K562 (cell line): Measurements from ENCODE around the gene DDAH2. TPM values are rescaled to one million over a fixed set of nuclear protein-coding genes. Genes with fewer than 3 reads are reported as not detected.
A peak's percentile ranks its signal among the peaks of the same experiment; 100 is the strongest.

ENCODE experiments used
- CEBPB ChIP-seq: fragments of 450-650 bp; IDR thresholded peaks from 2 replicates; pipeline ENCODE4 v1.6.1; 2016; ENCODE audit warnings: missing genetic modification characterization, missing compliant biosample characterization
- FOXK2 ChIP-seq, 2 experiments: fragments of 450-650 bp; IDR thresholded peaks in 1 of 2; conservative IDR thresholded peaks in 1 of 2; 2 replicates each; pipeline ENCODE4 v1.6.1; 2016; ENCODE audit warnings: low read depth in 2 of 2, mild to moderate bottlenecking in 1 of 2
- HCFC1 ChIP-seq: IDR thresholded peaks from 2 replicates; pipeline ENCODE4 v1.6.1; 2012; ENCODE audit warnings: low read depth, low read length, improper control_type of control experiment
- HDGF ChIP-seq: fragments of 450-650 bp; IDR thresholded peaks from 2 replicates; pipeline ENCODE4 v1.6.1; 2016
- NONO ChIP-seq, 2 experiments: fragments of 200-400 bp in 1 of 2; fragments of 450-650 bp in 1 of 2; formaldehyde crosslinking in 1 of 2; IDR thresholded peaks; 2 replicates each; pipeline ENCODE4 v1.6.1; 2017; ENCODE audit warnings: low read depth in 2 of 2, mild to moderate bottlenecking in 2 of 2, moderate library complexity in 2 of 2, low read length in 1 of 2
- RCOR1 ChIP-seq, 2 experiments: IDR thresholded peaks; 2 replicates each; pipeline ENCODE4 v1.6.1; 2012; ENCODE audit warnings: low read depth in 2 of 2, low read length in 2 of 2, borderline replicate concordance in 1 of 2, improper control_type of control experiment in 1 of 2
- SPI1 ChIP-seq: IDR thresholded peaks from 2 replicates; pipeline ENCODE4 v1.6.1; 2011; ENCODE audit warnings: low read depth, low read length, control low read depth, borderline replicate concordance
- SREBF2 ChIP-seq: sonication (generic); formaldehyde crosslinking; IDR thresholded peaks from 2 replicates; pipeline ENCODE4 v1.4.0; 2020; ENCODE audit warnings: mild to moderate bottlenecking, missing genetic modification reagents
- XRCC5 ChIP-seq: fragments of 200-400 bp; formaldehyde crosslinking; IDR thresholded peaks from 2 replicates; pipeline ENCODE4 v1.6.1; 2017; ENCODE audit warnings: low read depth, mild to moderate bottlenecking, low read length
- ZC3H4 ChIP-seq: sonication (generic); formaldehyde crosslinking; IDR thresholded peaks from 2 replicates; pipeline ENCODE4 v1.9.0; 2021; ENCODE audit warnings: missing genetic modification reagents, borderline replicate concordance
- ZNF134 ChIP-seq: fragments of 250-450 bp; sonication (Bioruptor Pico); conservative IDR thresholded peaks from 2 replicates; pipeline ENCODE4 v1.4.0; 2020
- ZNF253 ChIP-seq: fragments of 250-450 bp; sonication (Bioruptor Pico); conservative IDR thresholded peaks from 2 replicates; pipeline ENCODE4 v1.6.1; 2021; ENCODE audit warnings: mild to moderate bottlenecking
- ZNF274 ChIP-seq: IDR thresholded peaks from 2 replicates; pipeline ENCODE4 v1.6.1; 2011; ENCODE audit warnings: low read depth, mild to moderate bottlenecking, low read length, moderate library complexity, borderline replicate concordance
- ZNF436 ChIP-seq: fragments of 250-450, 450-650 bp; sonication (Bioruptor Pico); formaldehyde crosslinking; IDR thresholded peaks from 2 replicates; pipeline ENCODE4 v1.7.0; 2020; ENCODE audit warnings: mild to moderate bottlenecking
- ZNF830 ChIP-seq: fragments of 250-450 bp; sonication (Bioruptor Pico); IDR thresholded peaks from 2 replicates; pipeline ENCODE4 v1.5.0; 2021; ENCODE audit warnings: mild to moderate bottlenecking
- polyA plus RNA-seq, 8 experiments: library from polyadenylated mRNA; depleted of rRNA in 4 of 8; stranded (reverse) in 5 of 8; unstranded in 3 of 8; fragments of >200 nt; fragmentation: Nextera tagmentation in 2 of 8; fragmentation: Illumina TruSeq in 1 of 8; extraction: Ambion mirVana in 2 of 8; extraction: Trizol in 1 of 8; gene quantifications; 2 replicates each; pipeline versions ENCODE4 v1.2.1 to v1.2.3, GENCODE V29; 2011 to 2014; ENCODE audit warnings: inconsistent platforms in 1 of 8, missing spikeins in 1 of 8
- total RNA-seq, 7 experiments: library from RNA; depleted of rRNA in 6 of 7; stranded (reverse); fragments of >200 nt in 6 of 7; fragmentation: Illumina TruSeq in 2 of 7; extraction: Trizol in 2 of 7; gene quantifications; 2 replicates each; pipeline versions ENCODE4 v1.2.1 to v1.2.3, GENCODE V29; 2011 to 2021; ENCODE audit warnings: low replicate concordance in 1 of 7
- TF ChIP-seq, protein P1 (sequence below): fragments of 450-650 bp; conservative IDR thresholded peaks from 2 replicates; pipeline ENCODE4 v1.6.1; 2016; ENCODE audit warnings: missing genetic modification characterization, low read depth, mild to moderate bottlenecking, missing compliant biosample characterization, moderate library complexity
- TF ChIP-seq, protein P2 (sequence below), 2 experiments: fragments of 250-450 bp in 1 of 2; fragments of 450-650 bp in 1 of 2; sonication (Bioruptor Pico) in 1 of 2; IDR thresholded peaks; 2 replicates each; pipeline versions ENCODE4 v1.6.1 to v1.8.0; 2016 to 2021; ENCODE audit warnings: mild to moderate bottlenecking in 2 of 2, moderate library complexity in 2 of 2, missing compliant biosample characterization in 1 of 2, missing genetic modification characterization in 1 of 2

Gene DDAH2
- total and polyA plus RNA-seq, 9 of the 15 experiments (the other 6 are each of a cell fraction or from before 2014, with no cell fraction given), result 1.8 to 45.4 (median 21.4) TPM

DNA sequence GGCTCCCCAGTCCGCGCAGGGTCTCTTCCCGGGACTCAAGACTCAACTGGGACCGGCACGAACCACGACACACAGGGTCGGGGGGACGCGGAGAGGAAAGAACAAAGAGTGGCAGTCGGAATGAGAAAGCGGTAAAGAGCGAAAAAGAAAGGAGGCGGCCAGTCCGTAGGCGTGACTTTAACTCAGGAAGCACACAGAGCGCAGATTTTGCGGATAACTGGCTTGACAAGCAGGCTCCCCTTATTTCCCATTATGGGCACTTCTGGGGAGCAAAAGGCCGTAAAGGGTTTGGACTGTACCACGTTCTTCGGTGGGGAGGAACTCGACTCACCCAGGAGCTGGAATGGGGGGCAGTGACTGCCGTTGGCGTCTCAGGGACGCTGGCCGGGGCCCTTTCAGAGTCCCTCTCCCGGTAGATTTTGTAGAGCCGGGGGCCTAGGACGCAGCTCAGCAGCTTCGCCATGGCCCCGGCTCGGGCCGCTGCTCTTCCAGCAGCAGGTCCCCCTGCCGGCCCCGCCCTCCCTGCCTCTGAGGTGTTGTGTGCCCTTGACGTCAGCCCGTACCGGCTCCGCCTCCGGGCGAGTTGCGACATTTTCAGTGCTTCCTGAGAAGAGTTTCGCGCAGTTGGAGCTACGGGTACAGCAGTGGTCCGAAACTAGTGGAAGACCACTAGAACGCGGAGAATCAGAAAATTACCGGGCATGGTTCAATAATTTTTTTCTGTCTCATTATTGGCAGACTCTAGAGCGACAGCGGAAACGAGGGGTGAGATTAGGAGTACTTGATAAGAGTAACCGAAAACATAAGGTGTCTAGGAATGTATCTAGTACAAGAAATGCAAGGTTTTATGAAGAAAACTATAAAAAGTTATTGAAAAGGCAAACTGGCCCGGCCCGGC is 26.0 kb downstream of the DDAH2 start, which contains the start of gene ABHD16A (continued):
- no peak for TF ChIP-seq ZNF134 (CRISPR knock-in tag)
- TF ChIP-seq CEBPB, result peak; percentile 100
- TF ChIP-seq ZNF436 (CRISPR knock-in tag), result no peak; the same call in 1 of the 2 replicates
- TF ChIP-seq ZNF274, result no peak
- TF ChIP-seq ZC3H4 (CRISPR knock-in tag), result peak; percentile 80; the same call in 1 of the 2 replicates
- TF ChIP-seq, protein P1, sequence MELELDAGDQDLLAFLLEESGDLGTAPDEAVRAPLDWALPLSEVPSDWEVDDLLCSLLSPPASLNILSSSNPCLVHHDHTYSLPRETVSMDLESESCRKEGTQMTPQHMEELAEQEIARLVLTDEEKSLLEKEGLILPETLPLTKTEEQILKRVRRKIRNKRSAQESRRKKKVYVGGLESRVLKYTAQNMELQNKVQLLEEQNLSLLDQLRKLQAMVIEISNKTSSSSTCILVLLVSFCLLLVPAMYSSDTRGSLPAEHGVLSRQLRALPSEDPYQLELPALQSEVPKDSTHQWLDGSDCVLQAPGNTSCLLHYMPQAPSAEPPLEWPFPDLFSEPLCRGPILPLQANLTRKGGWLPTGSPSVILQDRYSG, result no peak; the same call in 1 of the 2 replicates
- 0 out of 2 replicates have a peak, but pooled peaks have one; percentile 25 for TF ChIP-seq ZNF830 (CRISPR knock-in tag)
- TF ChIP-seq NONO (IDR thresholded peaks at IDR 0.05; ENCODE audit: low read depth in 2 of 2, low read length in 1 of 2), result peak in 1 of 2 experiments; percentile 98; a peak in 2 of 4 replicates
- TF ChIP-seq ZNF253 (CRISPR knock-in tag), result no peak
- peak; percentile 81 for TF ChIP-seq HCFC1
- TF ChIP-seq HDGF, result no peak
- TF ChIP-seq, protein P2, sequence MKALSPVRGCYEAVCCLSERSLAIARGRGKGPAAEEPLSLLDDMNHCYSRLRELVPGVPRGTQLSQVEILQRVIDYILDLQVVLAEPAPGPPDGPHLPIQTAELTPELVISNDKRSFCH (CRISPR knock-in tag; IDR thresholded peaks at IDR 0.05), result no peak
- TF ChIP-seq, protein P2 (tag; IDR thresholded peaks at IDR 0.05), result peak; percentile 57
- peak; percentile 49 to 78; a peak in 2 of 4 replicates for TF ChIP-seq RCOR1 (IDR thresholded peaks at IDR 0.05; ENCODE audit: borderline replicate concordance in 1 of 2, low read depth in 2 of 2, low read length in 2 of 2)
- peak; percentile 82 to 99 for TF ChIP-seq FOXK2 (conservative IDR thresholded peaks at IDR 0.05 in 1 of 2, IDR thresholded peaks at IDR 0.05 in 1 of 2; ENCODE audit: low read depth in 2 of 2)
- TF ChIP-seq SPI1, result no peak
- peak; percentile 96 for TF ChIP-seq SREBF2
- TF ChIP-seq XRCC5, result 0 out of 2 replicates have a peak, but pooled peaks have one; percentile 61
